ENCODE measurements around the gene PDCD2L.

- TF ChIP-seq, protein P1, sequence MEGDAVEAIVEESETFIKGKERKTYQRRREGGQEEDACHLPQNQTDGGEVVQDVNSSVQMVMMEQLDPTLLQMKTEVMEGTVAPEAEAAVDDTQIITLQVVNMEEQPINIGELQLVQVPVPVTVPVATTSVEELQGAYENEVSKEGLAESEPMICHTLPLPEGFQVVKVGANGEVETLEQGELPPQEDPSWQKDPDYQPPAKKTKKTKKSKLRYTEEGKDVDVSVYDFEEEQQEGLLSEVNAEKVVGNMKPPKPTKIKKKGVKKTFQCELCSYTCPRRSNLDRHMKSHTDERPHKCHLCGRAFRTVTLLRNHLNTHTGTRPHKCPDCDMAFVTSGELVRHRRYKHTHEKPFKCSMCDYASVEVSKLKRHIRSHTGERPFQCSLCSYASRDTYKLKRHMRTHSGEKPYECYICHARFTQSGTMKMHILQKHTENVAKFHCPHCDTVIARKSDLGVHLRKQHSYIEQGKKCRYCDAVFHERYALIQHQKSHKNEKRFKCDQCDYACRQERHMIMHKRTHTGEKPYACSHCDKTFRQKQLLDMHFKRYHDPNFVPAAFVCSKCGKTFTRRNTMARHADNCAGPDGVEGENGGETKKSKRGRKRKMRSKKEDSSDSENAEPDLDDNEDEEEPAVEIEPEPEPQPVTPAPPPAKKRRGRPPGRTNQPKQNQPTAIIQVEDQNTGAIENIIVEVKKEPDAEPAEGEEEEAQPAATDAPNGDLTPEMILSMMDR (IDR thresholded peaks at IDR 0.05): no peak
- no peak for TF ChIP-seq ZFX (IDR thresholded peaks at IDR 0.05; ENCODE audit: borderline replicate concordance)
Measured at GRCh38 chr19:34432797-34433196, 28.6 kb downstream of the PDCD2L start.

All from 22Rv1 (cell line).